Measurements from ENCODE around the gene DARS2.
"Not testable (repeated sequence)": the region's sequence is repeated elsewhere in the genome, so short reads cannot be mapped to it uniquely, and the experiment has no call there.

The DARS2 gene

DNA sequence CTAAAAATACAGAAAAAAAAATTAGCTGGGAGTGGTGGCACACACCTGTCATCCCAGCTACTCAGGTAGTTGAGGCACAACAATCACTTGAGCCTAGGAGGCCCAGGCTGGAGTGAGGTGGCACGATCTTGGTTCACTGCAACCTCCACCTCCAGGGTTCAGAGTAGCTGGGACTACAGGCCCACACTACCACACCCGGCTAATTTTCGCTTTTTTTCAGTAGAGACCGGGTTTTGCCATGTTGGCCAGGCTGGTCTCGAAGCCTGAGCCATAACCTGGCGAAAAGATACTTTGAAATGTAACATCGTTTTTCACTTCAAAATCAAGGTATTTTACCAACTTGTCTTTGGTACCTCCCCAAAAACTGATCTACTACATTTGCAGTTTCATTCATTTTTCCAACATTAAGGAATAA lies 37.3 kb downstream of the DARS2 start:
- Histone ChIP-seq H3K79me2 (ENCODE audit: control insufficient read depth, insufficient read depth, low read length, unreplicated experiment) (peaks cover 26% of the 10 kb centered on the region), H3K4me3 (ENCODE audit: low read depth, low read length) (no peak overlapping the region), H3K27me3 (ENCODE audit: insufficient read depth, low read length) (no peaks in the 10 kb centered on the region), H3K36me3 (ENCODE audit: insufficient read depth, low read length) (peaks cover 49% of the 10 kb centered on the region), H2AFZ (ENCODE audit: low read length, unreplicated experiment) (no peak overlapping the region), H3K27ac (ENCODE audit: low read depth, low read length) (no peak overlapping the region), H3K4me1 (ENCODE audit: control insufficient read depth, insufficient read depth, low read length, unreplicated experiment) (peaks cover 18% of the 10 kb centered on the region)

DNA sequence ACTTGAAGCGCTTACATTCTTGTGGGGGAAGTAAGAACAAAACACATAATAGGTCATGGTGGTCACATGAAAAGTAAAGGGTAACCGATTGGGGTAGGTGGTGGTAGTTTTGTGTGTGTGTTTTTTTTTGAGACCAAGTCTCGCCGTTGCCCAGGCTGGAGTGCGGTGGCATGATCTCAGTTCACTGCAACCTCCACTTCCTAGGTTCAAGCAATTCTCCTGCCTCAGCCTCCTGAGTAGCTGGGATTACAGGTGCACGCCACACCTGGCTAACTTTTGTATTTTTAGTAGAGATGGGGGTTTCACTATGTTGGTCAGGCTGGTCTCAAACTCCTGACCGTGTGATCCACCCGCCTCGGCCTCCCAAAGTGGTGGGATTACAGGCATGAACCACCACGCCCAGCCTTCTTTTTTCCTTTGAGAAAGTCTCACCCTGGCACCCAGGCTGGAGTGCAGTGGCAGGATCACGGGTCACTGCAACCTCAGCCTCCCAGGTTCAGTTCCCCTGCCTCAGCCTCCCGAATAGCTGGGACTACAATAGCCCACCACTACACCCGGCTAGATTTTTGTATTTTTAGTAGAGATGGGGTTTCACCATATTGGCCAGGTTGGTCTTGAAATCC lies 37.8 kb downstream of the DARS2 start:
- Histone ChIP-seq H3K4me1 (ENCODE audit: control insufficient read depth, insufficient read depth, low read length, unreplicated experiment) (peaks cover 18% of the 10 kb centered on the region), H3K27ac (ENCODE audit: low read depth, low read length) (0 out of 2 replicates have a peak overlapping the region, but pooled peaks have one; percentile 66), H3K36me3 (ENCODE audit: insufficient read depth, low read length) (peaks cover 54% of the 10 kb centered on the region), H3K79me2 (ENCODE audit: control insufficient read depth, insufficient read depth, low read length, unreplicated experiment) (peaks cover 31% of the 10 kb centered on the region)
- not testable (repeated sequence) for H3K27me3 ChIP-seq (ENCODE audit: insufficient read depth, low read length); H2AFZ ChIP-seq (ENCODE audit: low read length, unreplicated experiment); H3K4me3 ChIP-seq (ENCODE audit: low read depth, low read length)

DNA sequence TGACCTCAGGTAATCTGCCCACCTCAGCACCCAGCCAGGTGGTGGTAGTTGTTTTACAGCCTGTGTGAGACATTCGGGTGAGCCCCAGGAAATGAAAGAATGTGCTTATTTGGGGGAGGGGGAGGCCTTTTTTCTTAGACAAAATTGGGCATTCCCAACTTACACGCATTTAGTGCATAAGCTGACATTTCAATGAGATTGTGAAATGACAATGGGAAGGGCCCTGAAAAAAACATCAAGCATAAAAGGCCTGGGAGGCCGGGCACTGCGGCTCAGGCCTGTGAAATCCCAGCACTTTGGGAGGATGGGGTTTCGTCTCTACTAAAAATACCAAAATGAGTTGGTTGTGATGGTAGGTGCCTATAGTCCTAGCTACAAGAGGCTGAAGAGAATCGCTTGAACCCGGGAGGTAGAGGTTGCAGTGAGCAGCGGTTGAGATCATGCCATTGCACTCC lies 38.3 kb downstream of the DARS2 start:
- H3K79me2 ChIP-seq (ENCODE audit: control insufficient read depth, insufficient read depth, low read length, unreplicated experiment): peaks cover 37% of the 10 kb centered on the region
- peak overlapping the region; percentile 66 for H3K27ac ChIP-seq (ENCODE audit: low read depth, low read length)
- H2AFZ ChIP-seq (ENCODE audit: low read length, unreplicated experiment): no peak overlapping the region
- no peaks in the 10 kb centered on the region for H3K27me3 ChIP-seq (ENCODE audit: insufficient read depth, low read length)
- peaks cover 18% of the 10 kb centered on the region for H3K4me1 ChIP-seq (ENCODE audit: control insufficient read depth, insufficient read depth, low read length, unreplicated experiment)
- peaks cover 54% of the 10 kb centered on the region for H3K36me3 ChIP-seq (ENCODE audit: insufficient read depth, low read length)
- H3K4me3 ChIP-seq (ENCODE audit: low read depth, low read length): no peak overlapping the region

DNA sequence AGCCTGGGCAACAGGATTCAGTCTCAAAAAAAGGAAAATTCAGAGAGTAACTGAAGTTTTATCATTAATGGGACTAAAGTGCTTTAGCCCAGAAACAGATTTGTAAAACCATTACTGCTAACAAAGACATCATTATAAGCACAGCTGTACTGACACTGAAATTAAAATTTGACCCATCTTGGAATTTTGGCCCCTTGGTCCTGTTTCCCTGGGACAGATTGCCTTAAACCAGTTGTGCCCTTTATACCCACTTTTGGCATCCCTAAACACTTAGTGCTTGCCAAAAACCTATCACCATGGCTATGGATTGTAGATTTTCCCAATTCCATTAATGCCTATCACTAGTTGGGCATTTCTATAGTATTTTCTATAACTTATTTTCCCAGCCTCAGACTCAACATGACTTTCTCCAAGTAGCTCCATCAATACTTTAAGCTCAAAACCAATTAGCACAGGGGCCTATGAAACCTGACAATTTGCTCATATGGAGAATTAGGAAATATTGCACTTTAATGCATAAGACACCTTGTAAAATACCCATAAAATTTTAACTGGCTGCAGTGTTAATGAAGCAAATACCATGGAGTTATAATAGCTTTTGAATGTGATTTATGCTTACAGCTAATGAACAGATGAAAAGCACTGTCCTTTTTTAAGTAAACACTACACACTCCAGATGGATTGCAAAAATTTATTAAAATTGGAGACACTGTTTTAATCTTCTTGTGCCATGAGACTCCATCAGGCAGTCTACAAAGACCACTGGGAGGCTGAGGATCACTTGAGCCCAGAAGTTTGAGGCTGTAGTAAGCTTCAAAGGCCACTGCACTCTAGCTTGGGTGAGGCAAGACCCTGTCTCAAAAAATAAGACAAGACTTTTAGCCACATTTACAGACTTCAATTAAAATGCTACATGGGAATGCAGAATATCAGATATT lies 39.0 kb downstream of the DARS2 start:
- Histone ChIP-seq H3K4me1 (ENCODE audit: control insufficient read depth, insufficient read depth, low read length, unreplicated experiment) (peaks cover 18% of the 10 kb centered on the region), H3K4me3 (ENCODE audit: low read depth, low read length) (peak overlapping the region; percentile 89), H3K27me3 (ENCODE audit: insufficient read depth, low read length) (no peaks in the 10 kb centered on the region), H3K79me2 (ENCODE audit: control insufficient read depth, insufficient read depth, low read length, unreplicated experiment) (peaks cover 37% of the 10 kb centered on the region), H3K27ac (ENCODE audit: low read depth, low read length) (peak overlapping the region; percentile 66), H2AFZ (ENCODE audit: low read length, unreplicated experiment) (no peak overlapping the region), H3K36me3 (ENCODE audit: insufficient read depth, low read length) (peaks cover 49% of the 10 kb centered on the region)

DNA sequence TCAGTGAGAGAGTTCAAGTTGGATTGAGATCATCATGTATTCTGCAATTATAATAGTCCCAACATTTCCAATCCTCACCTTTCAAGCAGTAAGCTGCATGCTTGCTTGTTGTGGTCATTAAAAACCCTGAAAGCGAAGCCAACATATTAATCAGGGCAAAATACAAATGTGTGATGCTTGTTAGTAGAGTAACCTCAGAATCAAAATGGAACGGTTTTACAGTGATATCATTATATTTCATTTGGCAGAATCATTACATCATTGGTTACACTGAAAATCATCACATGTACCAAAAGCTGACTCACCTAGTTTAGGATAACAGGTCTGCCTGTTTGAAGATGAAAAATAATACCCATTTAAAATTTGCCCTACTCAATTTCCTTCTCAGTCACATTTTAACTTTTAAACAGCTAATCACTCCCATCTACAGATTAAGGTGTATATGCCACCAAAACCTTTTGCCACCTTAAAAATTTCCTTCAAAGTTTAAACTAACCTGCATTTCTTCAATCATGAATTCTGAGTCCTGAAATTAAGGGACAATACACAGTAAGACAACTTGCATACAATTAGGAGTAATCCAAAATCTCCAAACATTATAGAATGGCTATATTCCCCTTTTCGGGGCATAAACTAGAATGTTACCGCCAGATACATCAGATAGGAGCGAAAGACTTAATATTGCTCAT lies 39.9 kb downstream of the DARS2 start:
- peaks cover 37% of the 10 kb centered on the region for H3K79me2 ChIP-seq (ENCODE audit: control insufficient read depth, insufficient read depth, low read length, unreplicated experiment)
- peak overlapping the region; percentile 89 for H3K4me3 ChIP-seq (ENCODE audit: low read depth, low read length)
- H3K27me3 ChIP-seq (ENCODE audit: insufficient read depth, low read length): no peaks in the 10 kb centered on the region
- H2AFZ ChIP-seq (ENCODE audit: low read length, unreplicated experiment): no peak overlapping the region
- peaks cover 18% of the 10 kb centered on the region for H3K4me1 ChIP-seq (ENCODE audit: control insufficient read depth, insufficient read depth, low read length, unreplicated experiment)
- peaks cover 49% of the 10 kb centered on the region for H3K36me3 ChIP-seq (ENCODE audit: insufficient read depth, low read length)
- H3K27ac ChIP-seq (ENCODE audit: low read depth, low read length): peak overlapping the region; percentile 66

DNA sequence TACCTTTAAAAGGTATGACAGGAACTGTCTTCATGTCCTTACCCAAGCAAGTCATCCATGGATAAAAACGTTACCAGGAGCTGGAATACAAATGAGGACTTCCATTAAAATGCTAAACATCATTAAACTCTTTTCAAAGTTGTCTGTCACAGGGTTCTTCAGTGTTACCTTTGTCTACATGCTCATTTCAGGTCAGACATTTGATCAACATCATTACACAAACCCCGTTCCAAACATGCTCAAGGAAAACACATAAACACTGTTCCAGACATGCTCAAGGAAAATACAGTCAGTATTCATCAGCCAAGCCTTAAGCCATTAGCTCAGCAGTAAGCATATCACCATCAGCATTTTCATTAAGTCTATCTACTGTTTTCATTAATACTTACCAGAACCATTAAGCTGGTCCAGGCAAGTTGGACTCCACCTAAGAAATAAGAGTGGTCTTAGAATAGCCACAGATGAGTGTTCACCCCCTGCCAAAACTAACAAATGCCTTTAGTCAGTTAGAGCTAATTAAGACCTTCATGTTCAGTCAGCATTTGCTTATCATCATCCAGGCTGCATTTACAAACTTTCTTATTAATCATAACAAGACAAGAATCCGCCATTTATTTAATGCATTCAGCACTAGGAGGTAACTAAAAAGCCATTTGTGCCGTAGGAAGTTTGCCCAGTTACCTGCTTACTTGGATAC lies 41.1 kb downstream of the DARS2 start:
- H2AFZ ChIP-seq (ENCODE audit: low read length, unreplicated experiment): no peak overlapping the region
- H3K4me1 ChIP-seq (ENCODE audit: control insufficient read depth, insufficient read depth, low read length, unreplicated experiment): peaks cover 18% of the 10 kb centered on the region
- H3K27me3 ChIP-seq (ENCODE audit: insufficient read depth, low read length): no peaks in the 10 kb centered on the region
- H3K79me2 ChIP-seq (ENCODE audit: control insufficient read depth, insufficient read depth, low read length, unreplicated experiment): peaks cover 37% of the 10 kb centered on the region
- peak overlapping the region; percentile 66 for H3K27ac ChIP-seq (ENCODE audit: low read depth, low read length)
- peaks cover 47% of the 10 kb centered on the region for H3K36me3 ChIP-seq (ENCODE audit: insufficient read depth, low read length)
- H3K4me3 ChIP-seq (ENCODE audit: low read depth, low read length): peak overlapping the region; percentile 89

DNA sequence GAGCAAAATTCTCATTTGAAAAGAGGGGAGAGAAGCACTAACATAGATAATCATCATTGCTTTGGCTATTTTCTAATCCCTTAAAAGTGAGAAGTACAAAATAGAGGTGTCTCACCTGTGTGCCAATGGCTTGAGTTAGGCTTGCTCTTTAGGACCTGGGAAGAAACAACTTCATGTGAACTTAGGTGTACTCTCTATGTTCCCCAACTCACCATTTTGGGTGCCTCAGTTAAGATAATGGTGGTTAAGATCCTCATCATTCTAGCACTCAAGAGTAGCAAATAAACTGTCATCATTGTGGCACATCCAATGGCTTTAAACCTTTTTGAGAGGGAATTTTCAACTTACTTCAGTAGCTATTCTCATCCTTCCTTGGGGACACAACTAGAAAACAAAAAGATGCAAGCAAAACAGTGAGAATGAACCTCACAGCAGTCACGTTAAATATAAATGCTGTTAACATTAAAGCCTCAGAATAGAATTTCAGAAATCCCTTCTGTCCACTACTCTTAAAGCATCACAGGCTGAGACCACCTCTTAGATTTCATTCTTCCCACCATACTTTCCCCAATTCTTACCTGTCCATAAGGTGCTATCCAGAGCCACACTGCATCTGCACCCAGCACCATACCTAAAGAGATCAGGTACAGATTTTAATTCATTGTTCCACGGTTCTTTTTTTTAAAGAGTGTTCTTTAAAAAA lies 42.1 kb downstream of the DARS2 start:
- Histone ChIP-seq H3K79me2 (ENCODE audit: control insufficient read depth, insufficient read depth, low read length, unreplicated experiment) (peaks cover 37% of the 10 kb centered on the region), H3K4me1 (ENCODE audit: control insufficient read depth, insufficient read depth, low read length, unreplicated experiment) (peaks cover 18% of the 10 kb centered on the region), H3K27me3 (ENCODE audit: insufficient read depth, low read length) (no peaks in the 10 kb centered on the region), H3K27ac (ENCODE audit: low read depth, low read length) (peak overlapping the region; percentile 66), H3K36me3 (ENCODE audit: insufficient read depth, low read length) (peaks cover 47% of the 10 kb centered on the region), H2AFZ (ENCODE audit: low read length, unreplicated experiment) (no peak overlapping the region), H3K4me3 (ENCODE audit: low read depth, low read length) (peak overlapping the region; percentile 89)

DNA sequence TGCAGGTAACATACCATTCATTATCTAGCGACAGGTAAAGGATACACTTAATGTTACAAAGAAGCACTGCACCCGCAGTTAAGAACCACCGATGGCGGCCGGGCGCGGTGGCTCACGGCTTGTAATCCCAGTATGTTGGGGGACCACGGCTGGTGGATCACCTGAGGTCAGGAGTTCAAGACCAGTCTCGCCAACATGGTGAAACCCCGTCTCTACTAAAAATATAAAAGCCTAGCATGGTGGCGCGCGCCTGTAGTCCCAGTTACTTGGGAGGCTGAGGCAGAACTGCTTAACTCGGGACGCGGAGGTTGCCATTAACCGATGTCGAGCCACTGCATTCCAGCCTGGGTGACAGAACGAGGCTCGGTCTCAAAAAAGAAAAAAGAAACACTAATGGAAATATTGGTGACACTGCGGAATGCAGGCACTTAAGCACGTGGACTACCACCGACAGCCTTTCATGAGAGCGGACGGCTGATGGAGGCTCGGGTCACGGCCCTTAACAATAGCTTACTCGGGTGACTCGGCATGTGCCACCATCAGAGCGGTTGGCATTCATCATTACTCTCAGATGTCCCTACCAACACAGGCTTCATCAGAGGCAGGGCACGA lies 42.8 kb downstream of the DARS2 start:
- peak overlapping the region; percentile 66 for H3K27ac ChIP-seq (ENCODE audit: low read depth, low read length)
- H3K79me2 ChIP-seq (ENCODE audit: control insufficient read depth, insufficient read depth, low read length, unreplicated experiment): peaks cover 37% of the 10 kb centered on the region
- H3K36me3 ChIP-seq (ENCODE audit: insufficient read depth, low read length): peaks cover 47% of the 10 kb centered on the region
- no peak overlapping the region for H2AFZ ChIP-seq (ENCODE audit: low read length, unreplicated experiment)
- H3K27me3 ChIP-seq (ENCODE audit: insufficient read depth, low read length): no peaks in the 10 kb centered on the region
- peaks cover 18% of the 10 kb centered on the region for H3K4me1 ChIP-seq (ENCODE audit: control insufficient read depth, insufficient read depth, low read length, unreplicated experiment)
- peak overlapping the region; percentile 89 for H3K4me3 ChIP-seq (ENCODE audit: low read depth, low read length)

DNA sequence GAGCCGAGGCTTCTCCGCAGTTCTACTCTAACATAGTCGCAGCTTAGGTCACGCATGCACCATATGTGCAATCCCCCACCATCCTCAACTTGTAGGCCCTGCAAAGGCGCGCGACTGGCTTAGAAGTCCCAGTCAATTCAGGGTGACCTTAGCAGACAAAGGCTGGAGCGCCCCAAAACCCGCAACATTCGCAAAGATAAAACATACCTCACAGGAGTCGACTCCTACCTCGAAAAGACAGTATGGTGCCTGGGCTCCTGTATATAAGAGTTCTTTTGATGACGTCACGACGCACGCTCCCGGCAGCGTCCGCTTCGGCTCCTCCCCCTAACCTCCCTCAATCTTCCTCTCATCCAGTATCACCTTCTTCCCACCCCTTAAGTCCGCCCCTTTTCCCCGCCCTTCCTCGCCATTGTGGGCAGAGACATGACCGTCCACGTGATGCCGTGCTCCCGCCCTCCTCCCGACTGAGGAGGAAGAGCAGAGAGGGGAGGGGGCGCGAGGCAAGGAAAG lies 43.3 kb downstream of the DARS2 start, which contains the start of gene GAS5:
Gene GAS5 (minus strand): TSS at position 237 of the 513 bp plus-strand sequence.
- Histone ChIP-seq H3K27ac (ENCODE audit: low read depth, low read length) (peak within 1 kb of the TSS; percentile 66), H3K79me2 (ENCODE audit: control insufficient read depth, insufficient read depth, low read length, unreplicated experiment) (peaks cover 37% of the 10 kb centered on the region), H3K36me3 (ENCODE audit: insufficient read depth, low read length) (peaks cover 46% of the 10 kb centered on the region), H3K4me1 (ENCODE audit: control insufficient read depth, insufficient read depth, low read length, unreplicated experiment) (peaks cover 18% of the 10 kb centered on the region), H2AFZ (ENCODE audit: low read length, unreplicated experiment) (peak within 1 kb of the TSS; percentile 49), H3K4me3 (ENCODE audit: low read depth, low read length) (peak within 1 kb of the TSS; percentile 89), H3K27me3 (ENCODE audit: insufficient read depth, low read length) (no peaks in the 10 kb centered on the region)
